Duodenal mucosa (tissue), 2 donors: Measurements from ENCODE around the gene NTN3.
A peak's percentile ranks its signal among the peaks of the same experiment; 100 is the strongest.

ENCODE experiments used
- H3K27ac ChIP-seq: one replicate; pipeline ENCODE4 v1.7.0; 2013; ENCODE audit warnings: low read depth, low read length
- H3K27me3 ChIP-seq, 2 donors: one replicate each; pipeline ENCODE4 v1.7.0; 2013; ENCODE audit warnings: low read length in 2 of 2, control low read depth in 1 of 2; ENCODE audit not compliant: insufficient read depth in 2 of 2, control insufficient read depth in 1 of 2
- H3K36me3 ChIP-seq, 2 donors: one replicate each; pipeline ENCODE4 v1.7.0; 2013; ENCODE audit warnings: low read length in 2 of 2, control low read depth in 1 of 2; ENCODE audit not compliant: insufficient read depth in 2 of 2, control insufficient read depth in 1 of 2
- H3K4me1 ChIP-seq, 2 donors: one replicate each; pipeline ENCODE4 v1.7.0; 2013; ENCODE audit warnings: low read length in 2 of 2, control low read depth in 1 of 2; ENCODE audit not compliant: insufficient read depth in 2 of 2, control insufficient read depth in 1 of 2
- H3K4me3 ChIP-seq, 2 donors: one replicate each; pipeline ENCODE4 v1.7.0; 2013; ENCODE audit warnings: low read length in 2 of 2, low read depth in 1 of 2
- H3K9ac ChIP-seq, 2 donors: one replicate each; pipeline ENCODE4 v1.7.0; 2013; ENCODE audit warnings: low read length in 2 of 2, low read depth in 1 of 2
- H3K9me3 ChIP-seq, 2 donors: one replicate each; pipeline ENCODE4 v1.7.0; 2013; ENCODE audit warnings: low read length in 2 of 2, control low read depth in 1 of 2; ENCODE audit not compliant: control insufficient read depth in 1 of 2

The NTN3 gene

GRCh38 chr16:2457267-2457666 is 13.8 kb upstream of the NTN3 start:
- Histone ChIP-seq H3K9me3 (no peaks in the 10 kb centered on the region), H3K9ac (no peak overlapping the region), H3K27me3 (no peaks in the 10 kb centered on the region), H3K36me3 (peaks cover 2 to 42% of the 10 kb centered on the region in 2 donors), H3K4me3 (no peak overlapping the region), H3K27ac (no peak overlapping the region), H3K4me1 (peaks cover 2 to 12% of the 10 kb centered on the region in 2 donors)

- no peak overlapping the region for H3K4me3 ChIP-seq
- no peak overlapping the region for H3K27ac ChIP-seq
- peaks cover 0 to 38% of the 10 kb centered on the region in 2 donors for H3K36me3 ChIP-seq
- H3K27me3 ChIP-seq, result no peaks in the 10 kb centered on the region
- H3K9ac ChIP-seq, result no peak overlapping the region
- H3K9me3 ChIP-seq, result no peaks in the 10 kb centered on the region
- H3K4me1 ChIP-seq, result peaks cover 2 to 12% of the 10 kb centered on the region in 2 donors
Measured at GRCh38 chr16:2457946-2458345, 13.2 kb upstream of the NTN3 start.

- peaks cover 0 to 28% of the 10 kb centered on the region in 2 donors for H3K36me3 ChIP-seq
- H3K27me3 ChIP-seq, result no peaks in the 10 kb centered on the region
- H3K4me3 ChIP-seq, result peak overlapping the region; percentile 81 to 86
- H3K4me1 ChIP-seq, result peaks cover 2 to 12% of the 10 kb centered on the region in 2 donors
- H3K9ac ChIP-seq, result peak overlapping the region; percentile 46 to 48
- H3K27ac ChIP-seq, result no peak overlapping the region
- no peaks in the 10 kb centered on the region for H3K9me3 ChIP-seq
Measured at GRCh38 chr16:2458887-2459646, 12.0 kb upstream of the NTN3 start.

- Histone ChIP-seq H3K4me1 (peaks cover 2 to 12% of the 10 kb centered on the region in 2 donors), H3K4me3 (peak within 1 kb of the TSS; percentile 81 to 86), H3K9me3 (no peaks in the 10 kb centered on the region), H3K9ac (peak within 1 kb of the TSS; percentile 46 to 48), H3K27me3 (no peaks in the 10 kb centered on the region), H3K27ac (no peak within 1 kb of the TSS), H3K36me3 (peaks cover 0 to 25% of the 10 kb centered on the region in 2 donors)
Measured at GRCh38 chr16:2459647-2460390, 11.3 kb upstream of the NTN3 start, which contains the start of gene TEDC2. TEDC2 (plus strand) TSS chr16:2460109; CDS start chr16:2460145, 36 bp downstream.

GRCh38 chr16:2460391-2460713 is 10.7 kb upstream of the NTN3 start:
- Histone ChIP-seq H3K9ac (no peak overlapping the region), H3K27ac (no peak overlapping the region), H3K9me3 (no peaks in the 10 kb centered on the region), H3K36me3 (peaks cover 0 to 21% of the 10 kb centered on the region in 2 donors), H3K4me1 (peaks cover 2 to 12% of the 10 kb centered on the region in 2 donors), H3K27me3 (no peaks in the 10 kb centered on the region), H3K4me3 (peak overlapping the region; percentile 81 to 86)

GRCh38 chr16:2460916-2461315 is 10.2 kb upstream of the NTN3 start:
- no peaks in the 10 kb centered on the region for H3K27me3 ChIP-seq
- no peak overlapping the region for H3K9ac ChIP-seq
- no peak overlapping the region for H3K4me3 ChIP-seq
- peaks cover 2 to 12% of the 10 kb centered on the region in 2 donors for H3K4me1 ChIP-seq
- H3K9me3 ChIP-seq, result no peaks in the 10 kb centered on the region
- H3K36me3 ChIP-seq, result peaks cover 0 to 16% of the 10 kb centered on the region in 2 donors
- no peak overlapping the region for H3K27ac ChIP-seq

GRCh38 chr16:2462031-2462866 is 8.8 kb upstream of the NTN3 start:
- Histone ChIP-seq H3K27me3 (peaks cover 0 to 5% of the 10 kb centered on the region in 2 donors), H3K4me3 (no peak overlapping the region), H3K4me1 (peaks cover 2 to 12% of the 10 kb centered on the region in 2 donors), H3K36me3 (peaks cover 0 to 2% of the 10 kb centered on the region in 2 donors), H3K9ac (no peak overlapping the region), H3K9me3 (no peaks in the 10 kb centered on the region), H3K27ac (no peak overlapping the region)

GRCh38 chr16:2464333-2464732 is 6.8 kb upstream of the NTN3 start:
- H3K4me3 ChIP-seq, result no peak overlapping the region
- H3K4me1 ChIP-seq, result peaks cover 9 to 11% of the 10 kb centered on the region in 2 donors
- peaks cover 6 to 20% of the 10 kb centered on the region in 2 donors for H3K27me3 ChIP-seq
- no peak overlapping the region for H3K9ac ChIP-seq
- H3K36me3 ChIP-seq, result no peaks in the 10 kb centered on the region
- H3K27ac ChIP-seq, result no peak overlapping the region
- H3K9me3 ChIP-seq, result no peaks in the 10 kb centered on the region

GRCh38 chr16:2465653-2466415 is 5.3 kb upstream of the NTN3 start:
- Histone ChIP-seq H3K4me3 (no peak overlapping the region), H3K4me1 (peaks cover 0 to 7% of the 10 kb centered on the region in 2 donors), H3K9me3 (no peaks in the 10 kb centered on the region), H3K9ac (no peak overlapping the region), H3K27ac (no peak overlapping the region), H3K27me3 (peaks cover 21 to 34% of the 10 kb centered on the region in 2 donors), H3K36me3 (no peaks in the 10 kb centered on the region)
